Kidney epithelial cell (primary cell): ENCODE results near the gene GIPC1. TPM values are rescaled to one million over a fixed set of nuclear protein-coding genes. Genes with fewer than 3 reads are reported as not detected.
A peak's percentile ranks its signal among the peaks of the same experiment; 100 is the strongest.

ENCODE experiments used
- DNase-seq: peaks from one replicate; pipeline ENCODE4 v3.0.0-alpha.2; 2010; ENCODE audit warnings: low read depth
- H3K27me3 ChIP-seq: 2 replicates; pipeline ENCODE4 v1.6.0; 2011; ENCODE audit warnings: low read length; ENCODE audit not compliant: control insufficient read depth, insufficient read depth
- H3K36me3 ChIP-seq: 2 replicates; pipeline ENCODE4 v1.5.1; 2011; ENCODE audit warnings: low read length; ENCODE audit not compliant: control insufficient read depth, insufficient read depth
- H3K4me3 ChIP-seq: 2 replicates; pipeline ENCODE4 v1.5.1; 2011; ENCODE audit warnings: low read depth, mild to moderate bottlenecking, control low read depth, low read length
- CTCF ChIP-seq: IDR thresholded peaks from 2 replicates; pipeline ENCODE4 v1.5.1; 2011; ENCODE audit warnings: mild to moderate bottlenecking, moderate library complexity, low read length, control low read depth, inconsistent platforms; ENCODE audit not compliant: insufficient read depth, poor library complexity, severe bottlenecking
- total RNA-seq: library from RNA; depleted of rRNA; stranded (reverse); fragments of >200 nt; gene quantifications from 2 replicates; pipeline ENCODE4 v1.2.3, GENCODE V29; 2015

Gene GIPC1
- total RNA-seq, 1 donor from 2014 or later: 188 TPM

- no peak for TF ChIP-seq CTCF
- Histone ChIP-seq H3K27me3 (no peaks in the 10 kb centered on the region), H3K36me3 (no peaks in the 10 kb centered on the region), H3K4me3 (no peak overlapping the region)
- no peak for DNase-seq
These were observed 45.0 kb upstream of the GIPC1 start for GRCh38 chr19:14540741-14541525.

GRCh38 chr19:14536926-14537692 lies 41.2 kb upstream of the GIPC1 start:
- DNase-seq: no peak
- Histone ChIP-seq H3K36me3 (no peaks in the 10 kb centered on the region), H3K27me3 (no peaks in the 10 kb centered on the region), H3K4me3 (no peak overlapping the region)
- TF ChIP-seq CTCF: no peak

GRCh38 chr19:14533450-14533849 lies 37.5 kb upstream of the GIPC1 start:
- no peak for DNase-seq
- Histone ChIP-seq H3K27me3 (no peaks in the 10 kb centered on the region), H3K36me3 (no peaks in the 10 kb centered on the region), H3K4me3 (no peak overlapping the region)
- no peak for TF ChIP-seq CTCF

DNA sequence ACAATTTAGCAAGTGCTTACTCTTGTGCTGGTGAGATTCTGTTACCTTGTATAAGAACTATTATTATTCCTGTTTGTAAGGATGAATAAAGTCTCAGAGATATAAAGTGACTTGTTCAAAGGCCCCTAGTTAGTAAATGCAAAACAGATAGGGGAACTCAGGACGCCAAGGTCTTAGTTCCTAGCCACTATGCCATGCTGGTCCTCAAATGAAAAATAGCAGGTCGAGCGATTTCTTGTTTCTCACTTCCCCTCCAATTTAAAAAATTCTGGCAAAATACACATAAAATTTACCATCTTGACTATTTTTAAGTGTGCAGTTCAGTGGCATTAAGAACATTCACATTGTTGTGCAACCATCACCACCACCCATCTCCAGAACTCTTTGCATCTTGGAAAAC lies 34.6 kb upstream of the GIPC1 start:
- no peak for TF ChIP-seq CTCF
- Histone ChIP-seq H3K36me3 (no peaks in the 10 kb centered on the region), H3K27me3 (no peaks in the 10 kb centered on the region), H3K4me3 (no peak overlapping the region)
- DNase-seq: no peak

DNA sequence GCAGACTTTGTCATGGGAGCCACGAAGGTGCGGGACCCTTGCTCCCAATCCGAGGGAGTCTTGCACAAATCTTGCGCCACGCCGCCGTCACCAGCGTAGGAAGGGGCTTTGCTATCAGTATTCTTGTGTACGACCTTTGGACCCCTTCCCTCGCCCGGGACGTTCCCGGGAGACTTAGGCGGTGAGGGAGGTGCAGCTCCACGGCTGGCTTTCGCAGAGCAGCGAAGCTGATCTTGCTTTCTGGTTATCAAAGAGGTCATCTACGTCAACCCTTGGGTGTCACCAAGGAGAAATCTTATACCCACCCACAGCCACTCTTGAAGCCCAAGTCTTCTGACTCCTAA lies 34.0 kb upstream of the GIPC1 start:
- DNase-seq: no peak
- Histone ChIP-seq H3K27me3 (no peaks in the 10 kb centered on the region), H3K36me3 (no peaks in the 10 kb centered on the region), H3K4me3 (peak overlapping the region; percentile 90)
- no peak for TF ChIP-seq CTCF
